ENCODE data around the gene TM2D1. TPM values are rescaled to one million over a fixed set of nuclear protein-coding genes. Genes with fewer than 3 reads are reported as not detected.
A peak's percentile ranks its signal among the peaks of the same experiment; 100 is the strongest.

The TM2D1 gene
- total RNA-seq, 1 donor from 2014 or later, result 63.4 TPM

- no peak for DNase-seq (ENCODE audit: low spot score)
Measured at GRCh38 chr1:61644303-61644702, 80.6 kb downstream of the TM2D1 start.

DNA sequence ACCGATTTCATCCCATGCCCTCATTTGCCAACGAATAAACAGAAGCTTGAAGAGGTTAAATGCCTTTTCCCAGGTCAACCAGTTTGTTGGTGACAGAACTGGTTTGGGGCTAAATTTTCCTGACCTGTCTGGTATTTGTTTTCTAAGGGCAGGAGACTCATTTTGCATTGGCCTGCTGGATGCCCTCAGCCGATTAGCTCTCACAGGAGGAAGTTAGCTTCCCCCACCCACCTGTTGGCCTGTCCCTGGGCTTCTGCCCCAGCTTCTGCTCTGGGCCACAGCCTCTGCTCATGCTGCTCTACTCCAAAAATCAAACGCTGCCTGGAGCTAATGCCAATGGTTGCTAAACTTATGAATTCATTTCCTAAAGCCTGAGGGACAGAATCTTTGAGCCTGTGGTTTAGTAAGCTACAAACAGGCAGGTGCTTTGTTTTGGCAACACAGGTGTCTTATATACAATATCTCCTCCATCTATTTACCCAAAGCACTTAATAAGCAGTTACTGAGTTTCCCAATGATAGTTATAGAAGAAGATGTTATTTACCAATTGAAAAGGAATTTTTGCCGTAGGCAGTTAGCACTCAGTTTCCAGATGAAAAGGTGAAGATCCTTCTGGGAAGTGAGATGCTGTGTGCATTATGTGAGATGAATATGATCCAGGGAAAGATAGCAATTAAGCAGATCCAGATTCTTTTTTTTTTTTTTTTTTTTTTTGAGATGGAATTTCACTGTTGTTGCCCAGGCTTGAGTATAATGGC, 82.3 kb downstream of the TM2D1 start:
- DNase-seq (ENCODE audit: low spot score), result peak; percentile 45

DNA sequence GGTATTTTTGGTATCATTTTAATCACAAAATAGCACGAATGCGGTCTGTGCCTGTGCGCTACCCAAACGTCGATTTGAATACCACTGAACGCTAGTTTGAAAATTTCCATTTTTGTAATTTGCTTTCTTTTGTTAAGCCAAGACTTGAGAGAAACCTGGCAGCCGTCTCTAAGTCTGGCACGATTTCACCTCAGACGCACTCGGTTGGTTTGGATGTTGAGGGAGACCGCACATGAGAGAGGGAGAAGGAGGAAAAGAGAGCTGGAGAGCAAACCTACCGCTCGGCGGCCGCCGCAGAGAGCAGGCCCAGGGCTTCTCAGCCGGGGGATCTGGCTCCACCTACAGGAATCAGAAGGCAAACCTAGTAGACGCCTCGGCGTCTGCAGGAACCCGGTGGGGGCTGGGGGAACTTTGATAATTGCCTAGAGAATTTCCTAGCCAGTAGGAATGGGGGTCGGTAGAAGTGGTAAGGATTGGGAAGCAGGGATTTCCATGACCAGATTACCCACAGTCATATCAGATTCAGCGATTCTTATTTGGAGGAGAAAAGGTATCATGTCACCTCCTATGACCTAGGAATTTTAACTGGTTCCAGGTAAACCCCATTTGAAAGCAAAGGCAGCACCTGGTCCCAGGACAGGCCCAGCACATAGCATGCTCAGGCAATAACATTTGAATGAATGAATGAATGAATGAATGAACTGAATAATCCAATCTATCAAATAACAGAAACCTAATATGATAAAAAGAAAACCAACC, 83.2 kb downstream of the TM2D1 start:
- peak; percentile 78 for DNase-seq (ENCODE audit: low spot score)

DNA sequence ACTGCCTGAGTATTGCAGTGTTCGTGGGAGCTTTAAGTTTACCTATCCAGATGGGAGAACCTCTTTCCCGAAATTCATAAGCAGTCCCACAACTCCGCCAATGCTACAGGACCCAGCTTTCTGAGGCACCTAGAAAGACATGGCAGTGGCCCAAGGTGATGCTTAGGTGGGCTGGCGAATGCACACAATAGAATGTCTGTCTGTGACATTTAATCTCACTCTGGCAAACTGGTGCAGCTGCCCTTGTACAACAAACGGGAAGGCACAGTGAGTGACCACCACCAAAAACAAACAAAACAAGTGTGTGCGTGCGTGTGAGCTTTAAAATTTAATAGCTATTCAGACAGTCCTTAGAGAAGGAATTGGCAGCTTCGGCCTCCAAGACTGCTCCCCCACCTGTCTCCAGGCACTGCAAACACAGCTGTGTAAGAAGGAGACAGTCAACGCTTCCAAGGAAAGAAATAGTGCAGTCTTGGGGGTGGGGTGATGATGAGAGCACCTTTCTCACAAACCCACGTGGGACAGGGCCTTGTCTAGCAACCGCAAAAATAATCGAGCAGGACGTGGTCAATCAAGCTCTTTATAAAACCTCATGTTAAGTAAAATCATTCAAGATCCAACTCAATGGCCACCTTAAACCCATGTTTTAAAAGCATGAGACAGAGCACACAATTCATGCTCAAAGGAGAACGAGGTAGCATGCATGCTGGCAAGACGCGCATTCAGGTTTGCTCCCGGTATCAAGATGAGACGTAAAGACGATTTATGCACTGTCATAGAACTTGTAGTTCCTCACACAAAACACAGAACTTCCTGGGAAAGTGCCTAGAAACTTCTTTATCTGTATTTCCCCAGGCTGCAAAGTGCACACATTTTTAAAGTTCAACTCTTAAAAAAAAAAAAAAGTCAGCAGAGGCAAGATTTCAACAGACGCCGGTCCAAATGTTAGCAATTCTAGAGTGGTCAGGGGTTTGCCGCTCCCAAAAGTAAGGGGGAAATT, 84.1 kb downstream of the TM2D1 start:
- DNase-seq (ENCODE audit: low spot score), result no peak

GRCh38 chr1:61639608-61640336, 85.2 kb downstream of the TM2D1 start:
- no peak for DNase-seq (ENCODE audit: low spot score)

- DNase-seq (ENCODE audit: low spot score), result no peak
Measured at GRCh38 chr1:61638911-61639605, 85.9 kb downstream of the TM2D1 start.

- DNase-seq (ENCODE audit: low spot score), result no peak
Measured at GRCh38 chr1:61638296-61638695, 86.6 kb downstream of the TM2D1 start.

DNA sequence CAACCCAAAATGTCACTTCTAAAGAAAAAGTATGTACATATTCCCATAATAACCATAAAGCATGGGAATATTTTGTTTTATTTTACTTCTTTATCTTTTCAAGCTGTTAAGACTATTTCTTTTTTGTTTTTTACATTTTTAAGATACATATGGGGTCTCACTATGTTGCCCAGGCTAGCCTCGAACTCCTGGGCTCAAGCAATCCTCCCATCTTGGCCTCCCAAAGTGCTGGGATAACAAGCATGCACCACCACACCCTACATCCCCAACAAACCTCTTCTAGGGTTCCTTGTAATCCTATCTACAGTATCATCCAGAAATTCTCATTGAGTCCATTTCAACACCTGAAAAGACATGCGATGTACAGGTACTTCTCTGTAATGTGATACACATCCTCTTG, 87.5 kb downstream of the TM2D1 start:
- DNase-seq (ENCODE audit: low spot score), result no peak

- DNase-seq (ENCODE audit: low spot score), result no peak
Measured at GRCh38 chr1:61636814-61637213, 88.1 kb downstream of the TM2D1 start.

- DNase-seq (ENCODE audit: low spot score), result no peak
Measured at GRCh38 chr1:61636376-61636775, 88.6 kb downstream of the TM2D1 start.

DNA sequence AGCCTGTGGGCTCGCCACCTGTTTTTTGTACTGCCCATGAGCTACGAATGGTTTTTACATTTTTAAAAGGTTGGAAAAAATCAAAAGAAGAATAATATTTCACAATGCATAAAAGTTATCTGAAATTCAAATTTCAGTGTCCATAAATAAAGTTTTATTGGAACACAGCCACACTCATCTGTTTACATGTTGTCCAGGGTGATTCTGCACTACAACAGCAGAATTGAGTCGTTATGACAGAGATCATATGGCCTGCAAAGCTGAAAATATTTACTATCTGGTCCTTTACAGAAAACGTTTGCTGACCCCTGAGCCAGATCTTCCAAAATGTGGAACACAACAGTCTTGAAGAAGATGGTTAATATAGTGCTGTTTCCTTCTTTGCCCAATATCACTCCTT, 89.4 kb downstream of the TM2D1 start:
- no peak for DNase-seq (ENCODE audit: low spot score)

DNA sequence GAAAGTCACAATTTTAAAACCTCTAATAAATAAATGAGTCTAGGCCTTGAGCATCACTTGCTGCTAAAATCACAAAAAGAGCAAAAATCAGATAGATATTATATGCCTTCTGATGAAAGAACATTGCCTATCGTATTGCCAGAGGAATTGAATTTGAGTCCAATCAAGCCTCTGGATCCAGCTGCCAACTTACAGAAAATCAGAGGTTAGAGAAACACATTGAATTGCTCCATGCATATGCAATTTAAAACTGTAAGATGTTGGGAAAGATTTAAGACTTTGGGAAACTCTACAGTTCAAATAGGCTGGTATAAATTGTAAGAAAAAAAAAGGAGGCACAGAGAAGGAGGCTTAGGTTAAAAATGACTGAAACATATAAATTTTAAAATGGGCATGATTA, 93.5 kb downstream of the TM2D1 start:
- DNase-seq (ENCODE audit: low spot score), result no peak

Other genes with a start within 250 kb of the TM2D1 start
- gene PATJ, start 17.3 kb upstream of the TM2D1 start, total RNA-seq, result 121 TPM